Breast epithelium (tissue), 4 donors: ENCODE measurements around the gene PMM2. TPM values are rescaled to one million over a fixed set of nuclear protein-coding genes. Genes with fewer than 3 reads are reported as not detected.
A peak's percentile ranks its signal among the peaks of the same experiment; 100 is the strongest.

Experiments used
- DNase-seq, 2 donors: peaks; one replicate each; pipeline ENCODE4 v3.0.0-alpha.2; 2019; ENCODE audit warnings: low spot score in 2 of 2
- H3K27ac ChIP-seq, 2 donors: fragments of 200-600 bp; sonication (generic) in 1 of 2; one replicate each; pipeline ENCODE4 v1.5.1; 2016 to 2019; ENCODE audit warnings: mild to moderate bottlenecking in 1 of 2
- H3K27me3 ChIP-seq, 2 donors: fragments of 200-600 bp; sonication (generic) in 1 of 2; one replicate each; pipeline versions ENCODE4 v1.5.1 to v1.6.0; 2017 to 2019; ENCODE audit warnings: control low read depth in 1 of 2, mild to moderate bottlenecking in 1 of 2
- H3K36me3 ChIP-seq: fragments of 200-600 bp; one replicate; pipeline ENCODE4 v1.5.1; 2019
- H3K4me1 ChIP-seq, 2 donors: fragments of 200-600 bp; sonication (generic); one replicate each; pipeline ENCODE4 v1.5.1; 2016 to 2019; ENCODE audit warnings: control low read depth in 1 of 2
- H3K4me3 ChIP-seq, 3 donors: fragments of 200-600 bp; sonication (generic); 1 replicate in 2 of 3; 2 replicates in 1 of 3; pipeline ENCODE4 v1.5.1; 2016 to 2019; ENCODE audit warnings: mild to moderate bottlenecking in 3 of 3, moderate library complexity in 2 of 3
- H3K9me3 ChIP-seq, 2 donors: fragments of 200-600 bp; sonication (generic) in 1 of 2; one replicate each; pipeline ENCODE4 v1.5.1; 2016 to 2019; ENCODE audit warnings: control low read depth in 1 of 2
- CTCF ChIP-seq, 3 donors: fragments of 450-650 bp; IDR thresholded peaks; one replicate each; pipeline ENCODE4 v1.5.1; 2016 to 2017; ENCODE audit warnings: antibody characterized with exemption in 3 of 3, mild to moderate bottlenecking in 3 of 3, moderate library complexity in 3 of 3
- POLR2A ChIP-seq: fragments of 450-650 bp; IDR thresholded peaks from one replicate; pipeline ENCODE4 v1.6.1; 2016; ENCODE audit warnings: antibody characterized with exemption, mild to moderate bottlenecking, moderate library complexity
- POLR2AphosphoS5 ChIP-seq, 3 donors: sonication (generic); formaldehyde crosslinking; IDR thresholded peaks; one replicate each; pipeline ENCODE4 v1.6.1; 2017; ENCODE audit warnings: antibody characterized with exemption in 3 of 3
- intact Hi-C: fragments of 100-400 bp; cut with DNase I; formaldehyde crosslinking; loops from one replicate; pipeline ENCODE4 v1.15.1; 2023; ENCODE audit warnings: low total_unique reads
- total RNA-seq, 3 donors: library from RNA; depleted of rRNA; stranded (reverse); fragments of >200 nt; gene quantifications; one replicate each; pipeline ENCODE4 v1.1.0, GENCODE V29; 2016

Gene PMM2
- total RNA-seq, 3 donors from 2014 or later: 21.4 to 36.4 (median 33.8) TPM

GRCh38 chr16:8880839-8881510 is 83.3 kb downstream of the PMM2 start:
- no peak for TF ChIP-seq POLR2A
- TF ChIP-seq POLR2AphosphoS5 (IDR thresholded peaks at IDR 0.05): no peak
- no peak for TF ChIP-seq CTCF (IDR thresholded peaks at IDR 0.05)
- no peaks in the 10 kb centered on the region for H3K36me3 ChIP-seq
- H3K27ac ChIP-seq: no peak overlapping the region
- intact Hi-C loops: loop anchor here (10.0 kb wide), 1 partner anchor 236 kb away; no protein-coding TSS in a partner anchor
- peaks cover 0 to 2% of the 10 kb centered on the region in 2 donors for H3K4me1 ChIP-seq
- H3K4me3 ChIP-seq: no peak overlapping the region
- H3K9me3 ChIP-seq: no peaks in the 10 kb centered on the region
- H3K27me3 ChIP-seq: no peaks in the 10 kb centered on the region
- DNase-seq: no peak

GRCh38 chr16:8882041-8882617 is 84.5 kb downstream of the PMM2 start, which contains the start of gene LITAFD:
Gene LITAFD, plus strand, starts transcription at chr16:8882351. Its CDS starts 2,005 bp downstream, at chr16:8884356.
- TF ChIP-seq CTCF (IDR thresholded peaks at IDR 0.05) (no peak), POLR2A (no peak), POLR2AphosphoS5 (IDR thresholded peaks at IDR 0.05) (no peak)
- H3K36me3 ChIP-seq: no peaks in the 10 kb centered on the region
- intact Hi-C loops: loop anchor here (10.0 kb wide), 1 partner anchor 237 kb away; no protein-coding TSS in a partner anchor

GRCh38 chr16:8882725-8883377 is 85.2 kb downstream of the PMM2 start:
- Histone ChIP-seq H3K27me3 (no peaks in the 10 kb centered on the region), H3K4me1 (peaks cover 0 to 6% of the 10 kb centered on the region in 2 donors), H3K27ac (no peak overlapping the region), H3K36me3 (no peaks in the 10 kb centered on the region), H3K4me3 (no peak overlapping the region), H3K9me3 (no peaks in the 10 kb centered on the region)
- intact Hi-C loops: loop anchor here (10.0 kb wide), 1 partner anchor 238 kb away; no protein-coding TSS in a partner anchor
- no peak for DNase-seq
- TF ChIP-seq POLR2A (no peak), POLR2AphosphoS5 (IDR thresholded peaks at IDR 0.05) (no peak), CTCF (IDR thresholded peaks at IDR 0.05) (no peak)

More at GRCh38 chr16:8882041-8882617, 84.5 kb downstream of the PMM2 start, which contains the start of gene LITAFD:
- Histone ChIP-seq H3K4me3 (no peak within 1 kb of the TSS), H3K9me3 (no peaks in the 10 kb centered on the region), H3K27me3 (no peaks in the 10 kb centered on the region), H3K27ac (no peak within 1 kb of the TSS), H3K4me1 (peaks cover 0 to 6% of the 10 kb centered on the region in 2 donors)
- no peak for DNase-seq

GRCh38 chr16:8885674-8886592 is 88.3 kb downstream of the PMM2 start:
- intact Hi-C loops: loop anchor here (10.0 kb wide), 1 partner anchor 241 kb away; no protein-coding TSS in a partner anchor
- no peaks in the 10 kb centered on the region for H3K36me3 ChIP-seq
- peaks cover 0 to 6% of the 10 kb centered on the region in 2 donors for H3K4me1 ChIP-seq
- H3K27me3 ChIP-seq: no peaks in the 10 kb centered on the region
- peak overlapping the region in 1 of 3 donors; percentile 15 for H3K4me3 ChIP-seq
- no peak for DNase-seq
- no peak overlapping the region for H3K27ac ChIP-seq
- H3K9me3 ChIP-seq: no peaks in the 10 kb centered on the region
- TF ChIP-seq POLR2AphosphoS5 (IDR thresholded peaks at IDR 0.05) (no peak), CTCF (IDR thresholded peaks at IDR 0.05) (no peak), POLR2A (no peak)
